ENCODE results near the gene GPN1.
"Not testable (repeated sequence)": the region's sequence is repeated elsewhere in the genome, so short reads cannot be mapped to it uniquely, and the experiment has no call there.

The GPN1 gene

DNA sequence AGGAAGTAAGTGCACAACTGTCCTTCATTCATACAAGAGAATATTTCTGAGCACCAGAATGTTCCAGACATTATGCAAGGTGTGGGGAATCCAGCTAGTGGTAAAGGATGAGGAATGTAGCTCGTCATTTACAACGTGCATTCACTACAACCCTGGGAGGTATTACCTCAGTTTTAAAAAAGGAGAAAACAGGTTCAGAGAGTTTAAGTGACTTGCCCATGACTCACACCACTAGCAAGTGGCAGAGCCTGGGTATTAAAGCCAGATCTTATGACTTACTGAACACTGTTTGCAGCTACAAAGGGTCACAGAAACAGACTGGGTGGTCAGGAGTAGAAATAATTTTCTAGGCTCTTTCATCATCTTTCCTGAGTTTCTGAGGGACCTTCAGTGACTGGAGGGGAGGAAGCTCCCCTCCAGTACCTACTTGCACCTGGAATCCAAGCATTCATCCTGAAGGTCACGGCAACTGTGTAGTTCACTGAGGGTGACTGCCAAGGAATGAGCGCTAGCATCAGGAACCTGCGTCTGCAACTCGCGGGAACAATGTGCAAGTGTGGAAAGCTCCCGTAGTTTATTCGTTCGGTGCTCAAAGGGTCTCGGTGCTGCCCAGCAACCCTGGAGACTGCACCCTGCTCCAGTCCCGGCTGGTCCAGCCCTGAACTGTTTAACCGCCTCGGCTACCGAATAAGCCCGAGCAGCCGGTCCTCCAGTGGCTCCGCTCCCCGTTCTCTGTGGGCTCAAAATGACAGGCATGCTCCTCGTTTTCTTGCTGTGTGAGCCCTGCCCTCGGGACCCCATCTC lies 685 bp upstream of the GPN1 start:
- no peak for DNase-seq

DNA sequence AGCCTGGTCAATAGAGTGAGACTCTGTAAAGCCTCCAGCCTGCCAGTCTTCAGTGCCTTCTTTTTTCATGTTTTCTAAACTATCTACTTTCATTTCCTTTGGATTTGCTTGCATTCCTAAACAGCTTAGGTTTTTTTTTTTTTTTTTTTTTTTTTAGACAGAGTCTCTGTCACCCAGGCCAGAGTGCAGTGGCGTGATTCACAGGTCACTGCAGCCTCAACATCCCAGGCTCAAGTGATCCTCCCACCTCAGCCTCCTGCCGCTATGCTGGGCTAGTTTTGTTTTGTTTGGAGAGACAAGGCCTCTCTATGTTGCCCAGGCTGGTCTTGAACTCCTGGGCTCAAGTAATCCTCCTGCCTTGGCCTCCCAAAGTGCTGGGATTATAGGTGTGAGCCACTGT lies 1.4 kb downstream of the GPN1 start:
- DNase-seq, result not testable (repeated sequence)

DNA sequence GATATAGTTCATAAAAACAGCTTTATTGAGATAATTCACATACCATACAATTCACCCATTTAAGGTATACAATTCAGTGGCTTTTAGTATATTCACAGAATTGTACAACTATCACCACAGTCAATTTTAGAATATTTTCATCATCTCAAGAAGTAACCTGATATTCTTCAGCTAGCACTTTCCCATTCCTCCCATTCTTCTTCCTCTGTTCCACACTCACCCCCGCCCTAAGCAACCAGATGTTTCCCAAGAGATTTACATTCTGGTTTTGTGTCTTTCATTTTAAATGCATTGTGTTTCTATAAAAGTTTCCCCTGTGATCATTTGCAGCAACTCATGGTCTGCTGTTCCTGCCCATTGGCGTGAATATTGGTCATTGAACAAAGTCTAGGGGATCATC lies 5.4 kb downstream of the GPN1 start:
- DNase-seq, result no peak

DNA sequence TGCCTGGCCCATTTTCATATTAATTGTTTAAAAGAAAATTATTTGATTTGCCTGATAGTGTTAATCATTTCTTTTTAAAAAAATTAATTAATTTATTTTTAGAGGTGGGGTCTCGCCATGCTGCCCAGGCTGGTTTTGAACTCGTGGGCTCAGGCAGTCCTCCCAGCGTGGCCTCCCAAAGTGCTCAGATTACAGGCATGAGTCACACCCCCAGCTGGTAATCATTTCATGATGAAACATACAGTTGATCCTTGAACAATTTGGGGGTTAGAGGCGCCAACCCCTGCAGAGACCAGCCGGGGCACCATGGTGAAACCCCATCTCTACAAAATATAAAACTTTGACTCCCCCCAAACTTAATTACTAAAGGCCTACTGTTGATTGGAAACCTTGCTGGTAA lies 7.9 kb downstream of the GPN1 start:
- no peak for DNase-seq

DNA sequence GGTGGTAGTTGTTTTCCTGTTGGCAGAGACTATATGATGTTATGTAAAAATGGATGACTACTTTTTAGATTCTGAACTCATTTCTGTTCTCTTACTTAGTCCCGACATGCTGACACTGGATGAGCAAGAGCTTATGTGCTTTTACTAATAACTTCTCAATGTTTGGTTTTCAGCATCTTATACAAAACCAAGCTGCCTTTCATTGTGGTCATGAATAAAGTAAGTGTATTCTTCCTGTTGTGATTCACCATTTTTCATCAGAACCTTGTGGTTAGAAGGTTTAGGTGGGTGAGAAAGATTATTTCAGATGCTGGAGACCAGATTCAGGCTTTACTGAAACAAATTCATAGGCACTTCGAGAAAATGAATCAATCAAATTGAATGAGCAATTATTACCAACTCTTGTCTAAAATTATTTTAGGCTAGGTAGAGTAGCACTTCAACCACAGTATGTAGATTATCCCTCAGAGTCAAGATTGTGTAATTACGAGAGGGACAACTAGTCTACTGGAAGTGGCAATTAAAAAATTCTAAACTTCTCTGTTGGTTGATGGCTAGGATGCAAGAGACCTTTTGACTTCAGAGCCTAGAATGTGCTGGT lies 9.3 kb downstream of the GPN1 start:
- no peak for DNase-seq

DNA sequence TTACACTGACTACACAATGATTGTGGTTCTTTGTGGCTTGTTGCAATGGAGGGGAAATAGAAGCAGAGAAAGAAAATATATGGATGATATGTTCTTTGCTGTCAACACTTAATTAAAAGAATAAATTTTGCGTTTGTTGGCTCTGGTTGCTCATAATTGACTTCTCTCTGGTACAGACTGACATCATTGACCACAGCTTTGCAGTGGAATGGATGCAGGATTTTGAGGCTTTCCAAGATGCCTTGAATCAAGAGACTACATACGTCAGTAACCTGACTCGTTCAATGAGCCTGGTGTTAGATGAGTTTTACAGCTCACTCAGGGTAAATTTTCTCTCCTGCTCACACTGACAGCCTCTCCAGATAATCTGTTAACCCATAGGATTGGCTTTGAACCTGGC lies 9.9 kb downstream of the GPN1 start:
- DNase-seq, result no peak

DNA sequence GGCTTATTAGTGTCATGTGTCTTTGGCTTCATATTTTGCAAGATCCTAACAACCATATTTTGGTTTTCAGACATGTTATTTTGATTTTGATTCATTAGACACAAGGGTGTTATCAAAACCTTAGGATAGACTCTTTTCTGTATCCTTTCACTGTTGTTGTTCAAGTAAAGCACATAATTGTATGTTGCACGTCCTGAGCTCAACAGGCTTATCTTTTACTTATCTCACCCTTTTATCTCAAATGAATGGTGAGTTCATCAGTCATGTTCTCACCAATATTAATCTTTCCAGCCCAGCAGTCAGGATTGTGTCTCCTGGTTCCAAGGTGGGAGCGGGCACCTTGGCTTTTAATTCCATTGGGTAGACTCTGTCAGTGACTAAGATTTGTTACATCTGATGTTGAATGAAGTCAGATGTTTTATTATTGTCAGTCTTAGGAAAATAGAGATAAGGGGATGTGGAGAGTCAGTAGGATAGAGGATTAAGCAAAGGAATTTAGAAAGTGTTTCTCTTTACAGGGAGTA lies 11.9 kb downstream of the GPN1 start:
- no peak for DNase-seq

DNA sequence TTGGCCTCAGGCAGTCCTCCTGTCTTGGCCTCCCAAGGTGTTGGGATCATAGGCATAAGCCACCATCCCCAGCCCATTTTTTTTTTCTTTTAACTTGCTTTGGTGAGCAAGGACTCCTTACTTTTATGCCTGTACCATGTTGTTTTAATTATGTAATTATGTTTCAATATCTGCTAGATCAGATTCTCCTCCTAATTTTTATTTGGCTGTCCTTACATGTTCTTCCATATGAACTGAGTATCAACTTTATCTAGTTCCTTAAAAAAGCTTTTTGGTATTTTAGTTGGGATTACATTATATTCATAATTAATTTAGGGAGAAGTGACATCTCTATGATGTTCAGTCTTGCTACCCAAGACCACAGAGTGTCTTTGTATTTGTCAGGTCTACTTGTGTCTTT lies 16.3 kb downstream of the GPN1 start:
- DNase-seq, result no peak

DNA sequence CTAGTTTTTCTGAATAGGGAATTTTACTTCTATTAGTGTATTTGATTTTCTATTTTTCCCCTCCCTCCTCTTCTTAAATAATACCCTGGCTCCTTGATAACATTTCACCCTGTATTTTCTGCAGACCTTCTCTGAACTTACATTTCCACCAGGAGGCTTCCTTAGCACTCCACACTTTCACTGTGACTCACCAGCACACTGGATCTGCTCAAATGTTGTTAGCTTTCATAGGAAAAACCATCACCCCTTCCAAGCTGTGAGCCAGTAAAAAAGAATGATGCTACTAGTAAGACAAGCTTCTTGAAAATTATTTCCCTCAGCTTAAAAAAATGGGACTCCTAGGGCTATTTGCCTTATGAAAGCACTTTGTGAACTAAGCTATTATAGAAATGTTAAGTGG lies 18.4 kb downstream of the GPN1 start:
- DNase-seq, result no peak

DNA sequence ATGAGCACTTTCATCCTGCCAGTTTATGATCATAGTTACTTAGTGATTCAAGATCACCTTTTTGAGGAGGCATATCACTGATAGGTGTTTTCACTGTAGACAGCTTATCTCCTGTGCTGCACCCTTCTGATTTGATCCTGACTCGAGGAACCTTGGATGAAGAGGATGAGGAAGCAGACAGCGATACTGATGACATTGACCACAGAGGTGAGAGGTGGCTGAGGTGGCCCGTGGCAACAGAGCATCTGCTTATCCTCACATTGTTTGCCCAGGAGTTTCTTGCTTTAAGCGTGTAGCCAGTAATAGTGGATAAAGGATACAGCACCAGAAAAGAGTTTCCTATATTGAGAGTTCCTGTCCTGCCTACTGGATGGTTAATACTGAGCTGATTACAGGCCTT lies 18.9 kb downstream of the GPN1 start:
- DNase-seq, result no peak

DNA sequence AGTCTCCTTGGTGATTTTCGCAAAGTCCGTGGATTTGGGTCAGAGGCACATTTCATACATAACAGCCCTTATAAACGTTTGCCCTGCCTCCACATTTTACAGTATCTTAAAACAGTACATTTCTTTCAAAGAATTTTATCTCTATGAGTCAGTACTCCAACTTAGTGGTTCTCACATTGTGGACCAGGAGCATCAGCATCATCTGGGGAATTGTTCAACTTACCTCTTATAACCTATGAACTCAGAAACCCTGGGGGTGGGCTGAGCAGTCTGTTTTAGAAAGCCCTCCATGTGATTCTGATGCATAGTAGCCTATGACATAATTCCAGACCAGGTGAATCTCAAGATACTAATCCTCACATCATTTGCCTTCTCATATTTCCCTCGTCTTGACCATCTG lies 22.2 kb downstream of the GPN1 start:
- no peak for DNase-seq

DNA sequence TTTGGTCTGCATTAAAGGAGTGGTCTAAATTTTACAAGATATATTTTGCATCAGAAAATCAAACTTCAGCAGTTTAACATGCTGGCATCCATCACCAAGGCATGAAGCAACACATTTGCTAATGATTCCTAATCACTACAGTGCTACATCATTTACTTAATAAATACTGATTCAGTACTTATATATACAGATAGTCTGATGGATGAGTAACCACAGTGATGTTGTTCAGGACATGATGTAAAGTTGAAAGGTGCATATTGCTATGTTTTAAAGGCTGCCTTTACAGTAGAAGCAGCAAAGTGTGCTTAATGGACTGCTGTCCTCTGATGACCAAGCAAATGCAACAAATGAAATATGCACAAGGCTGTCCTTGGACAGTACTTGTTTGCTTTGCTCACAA lies 23.5 kb downstream of the GPN1 start:
- no peak for DNase-seq

DNA sequence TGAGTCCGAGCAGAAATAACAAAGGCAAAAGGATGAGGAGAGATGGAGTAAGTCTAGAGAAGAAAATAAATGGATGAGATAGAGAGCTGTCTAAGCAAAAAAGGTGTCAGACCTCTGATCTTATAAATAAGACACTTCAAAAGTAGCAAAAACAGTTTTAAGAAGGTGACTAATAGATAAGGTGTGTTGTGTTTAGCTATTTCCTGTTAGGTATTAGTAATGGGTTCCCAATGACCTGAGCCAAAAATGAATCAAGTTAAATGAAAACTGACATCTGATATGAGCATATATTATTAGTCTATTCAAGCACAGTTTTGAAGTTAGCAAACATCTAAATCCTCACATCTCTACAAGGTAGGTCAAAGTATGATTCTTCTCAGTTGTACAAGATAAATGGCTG lies 23.9 kb downstream of the GPN1 start:
- no peak for DNase-seq

DNA sequence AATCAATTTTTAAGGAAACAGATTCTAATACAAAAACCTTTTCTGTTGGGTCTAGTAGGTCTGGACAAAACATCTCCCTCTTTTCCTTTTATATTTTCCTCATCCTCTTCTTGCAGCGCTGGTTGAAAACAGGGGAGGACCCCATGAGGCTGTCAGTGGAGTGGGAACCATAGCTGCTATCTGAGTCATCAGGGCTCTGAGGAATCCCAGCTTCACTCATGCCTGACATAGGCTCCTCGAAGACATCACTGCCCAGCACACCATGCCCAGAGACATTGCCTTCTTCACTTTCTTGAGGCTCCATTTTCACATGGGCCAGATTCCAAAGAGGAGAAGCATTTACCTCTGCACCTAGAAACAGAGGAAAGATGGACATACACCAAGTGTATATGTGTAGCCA lies 24.5 kb downstream of the GPN1 start:
- DNase-seq, result no peak

DNA sequence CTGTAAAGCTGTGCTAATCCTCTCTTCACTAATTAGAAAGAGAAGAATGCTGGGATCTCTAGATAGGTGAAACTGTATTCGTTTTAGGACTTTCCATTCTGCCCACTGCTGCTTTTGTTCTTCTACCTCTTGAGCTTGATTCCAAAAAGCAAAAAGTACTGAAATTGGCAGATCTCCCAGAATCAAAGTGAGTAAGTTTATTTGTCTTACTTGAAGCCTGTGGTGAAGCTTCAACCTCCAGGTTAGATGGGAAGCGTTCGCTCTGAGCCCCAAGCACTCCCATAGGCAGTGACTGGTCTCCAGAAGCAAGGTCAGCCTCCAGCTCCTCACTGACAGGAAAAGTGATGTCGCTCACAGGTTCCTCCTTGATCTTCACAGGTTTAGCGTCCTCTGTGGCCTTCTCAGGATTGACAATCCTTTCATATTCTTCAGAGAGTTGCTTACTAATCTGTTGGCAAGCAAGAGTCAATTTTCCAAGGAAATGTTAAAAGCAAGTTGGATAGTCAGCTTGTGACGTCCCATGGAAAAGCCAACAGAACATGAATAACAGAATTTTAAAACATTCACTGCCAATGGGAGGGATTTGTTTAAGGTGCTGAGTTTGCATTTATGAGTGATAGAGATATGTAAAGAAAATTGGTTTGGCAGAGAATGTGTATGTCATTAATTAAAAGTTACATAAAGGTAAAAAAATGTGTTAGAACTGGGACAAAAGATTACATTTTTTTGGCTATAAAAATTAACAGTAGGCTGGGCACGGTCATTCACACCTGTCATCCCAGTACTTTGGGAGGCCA lies 26.5 kb downstream of the GPN1 start:
- no peak for DNase-seq

DNA sequence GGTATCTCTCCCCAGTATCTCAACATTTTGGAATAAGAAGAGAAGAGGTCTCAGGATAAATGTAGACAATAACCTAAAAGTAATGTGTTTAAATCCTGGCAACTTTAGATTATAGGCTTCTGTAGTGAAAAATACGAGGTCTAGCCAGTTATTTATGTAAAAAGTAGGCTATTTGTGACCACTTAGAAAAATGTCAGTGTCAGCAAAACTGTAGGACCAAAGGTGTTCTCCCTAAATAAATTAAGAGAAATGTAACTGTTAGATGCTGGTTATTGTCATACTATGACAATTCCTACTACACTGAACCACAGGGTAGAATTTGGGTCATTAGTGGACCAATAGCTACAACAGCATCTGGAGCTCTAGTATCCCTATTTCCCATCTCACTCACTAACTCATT lies 32.5 kb downstream of the GPN1 start:
- no peak for DNase-seq

DNA sequence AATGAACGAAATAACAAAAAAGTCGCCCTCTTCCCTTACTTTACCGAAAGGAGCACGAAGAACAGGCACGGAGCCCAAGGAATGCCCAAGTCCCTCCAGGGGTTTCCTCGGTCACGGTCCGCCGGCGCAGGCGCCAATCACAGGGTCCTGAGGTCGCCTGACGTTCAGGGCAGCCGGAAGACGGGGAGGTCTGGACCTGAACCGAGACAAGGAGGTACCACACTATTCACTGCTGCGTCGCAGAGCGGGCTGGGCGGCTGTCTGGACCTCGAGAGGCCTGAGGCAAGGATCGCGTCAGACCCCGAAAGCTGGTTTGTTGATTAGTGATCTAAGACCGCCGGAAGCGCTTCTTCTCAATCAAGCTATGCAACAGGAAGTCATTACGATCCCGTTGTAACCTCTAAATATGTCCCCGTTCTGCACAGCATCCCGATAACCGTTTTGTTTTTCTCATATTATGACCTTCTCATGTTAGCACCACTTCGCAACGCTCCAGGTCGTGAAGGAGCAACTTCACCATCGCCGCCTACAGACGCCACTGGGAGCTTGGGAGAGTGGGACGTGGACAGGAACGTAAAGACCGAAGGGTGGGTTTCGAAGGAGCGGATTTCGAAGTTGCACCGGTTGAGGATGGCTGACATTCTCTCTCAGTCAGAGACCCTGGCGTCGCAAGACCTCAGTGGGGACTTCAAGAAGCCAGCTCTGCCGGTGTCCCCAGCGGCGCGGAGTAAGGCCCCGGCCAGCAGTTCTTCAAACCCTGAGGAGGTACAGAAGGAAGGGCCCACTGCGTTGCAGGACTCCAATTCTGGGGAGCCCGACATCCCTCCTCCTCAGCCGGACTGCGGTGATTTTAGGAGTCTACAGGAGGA lies 34.7 kb downstream of the GPN1 start, which contains the start of the genes SLC4A1AP and SUPT7L:
Gene SLC4A1AP (plus strand): TSS at position 605 of the 869 bp plus-strand sequence. CDS start 26 bp downstream, at position 631.
Gene SUPT7L (minus strand): TSS at position 330 of the 869 bp plus-strand sequence. CDS start 1,422 bp downstream, outside the sequence.
- DNase-seq, result peak; percentile 84

DNA sequence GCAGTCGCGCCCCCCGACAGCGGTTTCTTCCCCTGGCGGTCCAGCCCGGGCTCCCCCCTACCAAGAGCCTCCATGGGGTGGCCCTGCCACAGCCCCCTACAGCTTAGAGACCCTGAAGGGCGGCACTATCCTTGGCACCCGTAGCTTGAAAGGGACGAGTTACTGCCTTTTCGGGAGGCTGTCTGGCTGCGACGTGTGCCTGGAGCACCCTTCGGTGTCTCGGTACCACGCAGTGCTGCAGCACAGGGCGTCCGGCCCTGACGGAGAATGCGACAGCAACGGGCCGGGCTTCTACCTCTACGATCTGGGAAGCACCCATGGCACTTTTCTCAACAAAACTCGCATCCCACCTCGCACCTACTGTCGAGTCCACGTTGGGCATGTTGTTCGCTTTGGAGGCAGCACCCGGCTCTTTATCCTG lies 35.3 kb downstream of the GPN1 start:
- DNase-seq, result no peak

DNA sequence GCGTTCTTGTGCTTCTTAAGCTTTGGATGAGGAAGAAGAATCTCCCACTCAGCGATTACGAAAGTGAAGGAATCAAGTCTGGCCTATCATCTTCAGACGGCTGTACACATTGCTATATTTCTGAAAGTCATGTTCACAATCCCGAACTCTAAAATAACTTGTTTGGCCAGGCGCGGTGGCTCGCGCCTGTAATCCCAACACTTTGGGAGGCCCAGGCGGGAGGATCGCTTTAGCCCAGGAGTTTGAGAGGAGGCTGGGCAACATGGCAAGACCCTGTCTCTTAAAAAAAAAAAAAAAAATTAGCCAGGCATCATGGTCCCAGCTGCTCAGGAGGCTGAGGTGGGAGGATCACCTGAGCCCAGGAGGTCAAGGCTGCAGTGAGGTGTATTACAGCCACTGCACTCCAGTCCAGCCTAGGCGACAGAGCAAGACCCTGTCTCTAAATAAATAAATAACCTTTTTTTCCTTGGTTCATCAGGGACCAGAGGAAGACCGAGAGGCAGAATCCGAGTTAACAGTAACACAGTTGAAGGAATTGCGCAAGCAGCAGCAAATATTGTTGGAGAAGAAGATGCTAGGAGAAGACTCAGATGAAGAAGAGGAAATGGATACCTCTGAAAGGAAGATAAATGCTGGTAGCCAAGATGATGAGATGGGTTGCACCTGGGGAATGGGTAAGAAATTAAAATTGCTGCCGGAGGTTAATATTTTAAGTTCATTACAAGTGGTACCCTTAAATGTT lies 35.9 kb downstream of the GPN1 start:
- no peak for DNase-seq

DNA sequence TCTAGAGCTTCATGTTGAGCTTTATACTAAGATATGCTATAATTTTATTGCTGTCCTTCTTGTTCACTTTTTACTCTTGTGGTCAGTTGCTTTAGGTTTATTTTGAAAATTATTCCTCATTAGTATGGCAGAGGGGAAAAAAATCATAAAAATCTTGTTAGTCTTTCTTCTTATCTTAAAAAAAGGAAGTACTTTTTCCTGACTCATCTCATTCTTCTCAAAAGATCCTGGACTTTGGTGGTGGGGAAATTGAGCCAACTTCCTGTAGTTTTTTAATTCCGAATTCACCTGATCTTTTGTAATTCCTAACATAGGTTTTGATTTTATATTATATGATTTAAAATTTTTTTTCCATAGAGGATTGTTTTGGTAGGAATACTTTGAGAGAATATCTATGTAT lies 38.6 kb downstream of the GPN1 start:
- DNase-seq, result no peak

DNA sequence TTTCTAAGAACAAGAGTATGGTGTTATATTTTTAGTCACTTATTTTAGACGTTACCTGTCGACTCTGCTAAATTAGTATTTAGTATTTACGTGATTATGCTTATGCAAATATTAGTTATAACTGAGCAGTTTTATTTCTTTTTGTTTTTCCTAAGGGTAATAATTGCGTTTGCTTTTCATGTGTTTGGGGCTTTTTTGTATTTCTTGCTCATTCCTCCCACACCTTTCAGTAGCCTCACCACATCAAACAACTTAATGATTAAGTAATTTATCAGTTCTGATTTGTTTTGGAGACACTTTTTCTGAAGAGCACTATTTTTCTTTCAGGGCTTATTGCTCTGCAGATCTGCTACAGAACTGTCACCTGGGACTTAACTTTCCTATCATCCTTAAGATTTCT lies 42.4 kb downstream of the GPN1 start:
- DNase-seq, result no peak

Data from femur (tissue), 1 donor.